ENCODE data around the gene PSRC1.

PSRC1 gene

GRCh38 chr1:109241344-109241743 is 41.6 kb downstream of the PSRC1 start:
- Mint-ChIP-seq H3K9me3 (no peaks in the 10 kb centered on the region), H3K27ac (no peak overlapping the region), H3K4me3 (no peak overlapping the region), H3K36me3 (ENCODE audit: low read depth) (peaks cover 34% of the 10 kb centered on the region), H3K27me3 (peaks cover 7% of the 10 kb centered on the region), H3K4me1 (ENCODE audit: low read depth) (peaks cover 21% of the 10 kb centered on the region)
- no peak for DNase-seq

GRCh38 chr1:109240158-109241152 is 42.5 kb downstream of the PSRC1 start:
- H3K36me3 Mint-ChIP-seq (ENCODE audit: low read depth), result peaks cover 43% of the 10 kb centered on the region
- H3K4me1 Mint-ChIP-seq (ENCODE audit: low read depth), result peaks cover 21% of the 10 kb centered on the region
- H3K4me3 Mint-ChIP-seq, result no peak overlapping the region
- peaks cover 7% of the 10 kb centered on the region for H3K27me3 Mint-ChIP-seq
- peak; percentile 56 for DNase-seq
- H3K9me3 Mint-ChIP-seq, result no peaks in the 10 kb centered on the region
- peak overlapping the region; percentile 33 for H3K27ac Mint-ChIP-seq

- Mint-ChIP-seq H3K4me1 (ENCODE audit: low read depth) (peaks cover 21% of the 10 kb centered on the region), H3K27me3 (peaks cover 3% of the 10 kb centered on the region), H3K27ac (peak overlapping the region; percentile 76), H3K9me3 (no peaks in the 10 kb centered on the region), H3K4me3 (no peak overlapping the region), H3K36me3 (ENCODE audit: low read depth) (peaks cover 52% of the 10 kb centered on the region)
- peak; percentile 49 for DNase-seq
Observed at GRCh38 chr1:109239409-109240068, 43.4 kb downstream of the PSRC1 start.

GRCh38 chr1:109239047-109239408 is 43.9 kb downstream of the PSRC1 start:
- Mint-ChIP-seq H3K4me1 (ENCODE audit: low read depth) (peaks cover 21% of the 10 kb centered on the region), H3K36me3 (ENCODE audit: low read depth) (peaks cover 57% of the 10 kb centered on the region), H3K4me3 (no peak overlapping the region), H3K27ac (no peak overlapping the region), H3K9me3 (no peaks in the 10 kb centered on the region), H3K27me3 (peaks cover 3% of the 10 kb centered on the region)
- DNase-seq, result no peak

GRCh38 chr1:109238382-109238781 is 44.6 kb downstream of the PSRC1 start:
- H3K9me3 Mint-ChIP-seq, result no peaks in the 10 kb centered on the region
- DNase-seq, result no peak
- H3K4me3 Mint-ChIP-seq, result no peak overlapping the region
- peaks cover 60% of the 10 kb centered on the region for H3K36me3 Mint-ChIP-seq (ENCODE audit: low read depth)
- H3K4me1 Mint-ChIP-seq (ENCODE audit: low read depth), result peaks cover 21% of the 10 kb centered on the region
- H3K27ac Mint-ChIP-seq, result peak overlapping the region; percentile 12
- peaks cover 3% of the 10 kb centered on the region for H3K27me3 Mint-ChIP-seq

- Mint-ChIP-seq H3K36me3 (ENCODE audit: low read depth) (peaks cover 68% of the 10 kb centered on the region), H3K27me3 (peaks cover 2% of the 10 kb centered on the region), H3K9me3 (no peaks in the 10 kb centered on the region), H3K27ac (peak overlapping the region; percentile 24), H3K4me3 (no peak overlapping the region), H3K4me1 (ENCODE audit: low read depth) (peaks cover 19% of the 10 kb centered on the region)
- DNase-seq, result no peak
Observed at GRCh38 chr1:109237512-109237911, 45.4 kb downstream of the PSRC1 start.

- no peak for DNase-seq
- H3K27me3 Mint-ChIP-seq, result no peaks in the 10 kb centered on the region
- peak overlapping the region; percentile 51 for H3K27ac Mint-ChIP-seq
- H3K4me3 Mint-ChIP-seq, result no peak overlapping the region
- peaks cover 1% of the 10 kb centered on the region for H3K4me1 Mint-ChIP-seq (ENCODE audit: low read depth)
- H3K36me3 Mint-ChIP-seq (ENCODE audit: low read depth), result peaks cover 90% of the 10 kb centered on the region
- H3K9me3 Mint-ChIP-seq, result no peaks in the 10 kb centered on the region
Observed at GRCh38 chr1:109235137-109235536, 47.8 kb downstream of the PSRC1 start.

- H3K9me3 Mint-ChIP-seq, result no peaks in the 10 kb centered on the region
- peak overlapping the region; percentile 57 for H3K27ac Mint-ChIP-seq
- no peaks in the 10 kb centered on the region for H3K27me3 Mint-ChIP-seq
- no peak for DNase-seq
- peaks cover 87% of the 10 kb centered on the region for H3K36me3 Mint-ChIP-seq (ENCODE audit: low read depth)
- no peak overlapping the region for H3K4me3 Mint-ChIP-seq
- peaks cover 3% of the 10 kb centered on the region for H3K4me1 Mint-ChIP-seq (ENCODE audit: low read depth)
Observed at GRCh38 chr1:109231066-109231465, 51.9 kb downstream of the PSRC1 start.

All from activated T-cell treated with anti-CD3 and anti-CD28 coated beads, Interleukin-2, amount 50 U/mL, for 24 hours (primary cell).